Glutamatergic neuron (in vitro differentiated cells): ENCODE results near the gene MAP6D1. TPM values are rescaled to one million over a fixed set of nuclear protein-coding genes. Genes with fewer than 3 reads are reported as not detected.

Experiments used
- DNase-seq: peaks from one replicate; pipeline ENCODE4 v3.0.0; 2022
- H3K27ac Mint-ChIP-seq: one replicate; pipeline ENCODE4 v1.8.0; 2020; ENCODE audit warnings: mild to moderate bottlenecking, mixed read lengths, inconsistent platforms; ENCODE audit not compliant: unreplicated experiment
- H3K27me3 Mint-ChIP-seq: one replicate; pipeline ENCODE4 v1.8.0; 2020; ENCODE audit warnings: mild to moderate bottlenecking, moderate library complexity, mixed read lengths, inconsistent platforms; ENCODE audit not compliant: unreplicated experiment
- H3K36me3 Mint-ChIP-seq: one replicate; pipeline ENCODE4 v1.8.0; 2020; ENCODE audit warnings: mild to moderate bottlenecking, mixed read lengths, inconsistent platforms; ENCODE audit not compliant: unreplicated experiment
- H3K4me1 Mint-ChIP-seq: one replicate; pipeline ENCODE4 v1.8.0; 2020; ENCODE audit warnings: mild to moderate bottlenecking, low read depth, mixed read lengths, inconsistent platforms; ENCODE audit not compliant: unreplicated experiment
- H3K4me3 Mint-ChIP-seq: one replicate; pipeline ENCODE4 v1.8.0; 2020; ENCODE audit warnings: mild to moderate bottlenecking, mixed read lengths, inconsistent platforms; ENCODE audit not compliant: unreplicated experiment
- H3K9me3 Mint-ChIP-seq: one replicate; pipeline ENCODE4 v1.8.0; 2020; ENCODE audit warnings: mild to moderate bottlenecking, moderate library complexity, mixed read lengths, inconsistent platforms; ENCODE audit not compliant: unreplicated experiment
- CTCF ChIP-seq: fragments of 200-600 bp; sonication (generic); IDR thresholded peaks from one replicate; pipeline ENCODE4 v1.5.0; 2021; ENCODE audit not compliant: partially characterized antibody, unreplicated experiment
- total RNA-seq: library from RNA; stranded (reverse); fragmentation: NEBNext Ultra II Directional; extraction: Animal tissue kit (Norgen Biotek cat#: 25700); gene quantifications from one replicate; pipeline ENCODE4 v1.2.1, GENCODE V29; 2021; ENCODE audit not compliant: unreplicated experiment

The MAP6D1 gene
- total RNA-seq, 1 donor from 2014 or later = 10.2 TPM

GRCh38 chr3:183810643-183811594 is 14.5 kb downstream of the MAP6D1 start:
- H3K9me3 Mint-ChIP-seq = peaks cover 18% of the 10 kb centered on the region
- peak overlapping the region; percentile 94 for H3K27ac Mint-ChIP-seq
- peaks cover 10% of the 10 kb centered on the region for H3K27me3 Mint-ChIP-seq
- no peak for TF ChIP-seq CTCF
- no peak overlapping the region for H3K4me3 Mint-ChIP-seq
- H3K4me1 Mint-ChIP-seq = peaks cover 42% of the 10 kb centered on the region
- no peak for DNase-seq
- H3K36me3 Mint-ChIP-seq = peaks cover 16% of the 10 kb centered on the region

DNA sequence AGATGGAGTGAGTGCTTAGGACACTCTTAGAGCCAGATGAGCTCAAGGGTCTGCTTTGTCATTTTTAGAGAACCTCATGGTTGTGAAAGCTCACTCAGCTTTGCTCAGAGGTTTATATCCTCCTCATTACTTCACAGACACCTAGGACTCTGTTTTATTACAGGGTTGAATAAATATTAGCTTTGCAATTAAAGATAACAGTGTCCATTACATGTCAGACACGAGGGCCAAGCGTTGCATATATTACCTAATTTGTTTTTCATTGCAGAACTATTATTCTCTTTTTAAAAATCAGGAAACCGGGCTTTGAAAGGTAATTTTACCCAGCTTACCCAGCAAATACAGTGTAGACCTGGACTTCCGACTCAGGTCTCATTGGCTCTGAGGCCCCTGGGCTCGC is 16.1 kb downstream of the MAP6D1 start:
- TF ChIP-seq CTCF = no peak
- Mint-ChIP-seq H3K4me3 (no peak overlapping the region), H3K27me3 (peaks cover 11% of the 10 kb centered on the region), H3K9me3 (peaks cover 18% of the 10 kb centered on the region), H3K4me1 (peaks cover 36% of the 10 kb centered on the region), H3K27ac (peak overlapping the region; percentile 40), H3K36me3 (peaks cover 16% of the 10 kb centered on the region)
- DNase-seq = no peak

DNA sequence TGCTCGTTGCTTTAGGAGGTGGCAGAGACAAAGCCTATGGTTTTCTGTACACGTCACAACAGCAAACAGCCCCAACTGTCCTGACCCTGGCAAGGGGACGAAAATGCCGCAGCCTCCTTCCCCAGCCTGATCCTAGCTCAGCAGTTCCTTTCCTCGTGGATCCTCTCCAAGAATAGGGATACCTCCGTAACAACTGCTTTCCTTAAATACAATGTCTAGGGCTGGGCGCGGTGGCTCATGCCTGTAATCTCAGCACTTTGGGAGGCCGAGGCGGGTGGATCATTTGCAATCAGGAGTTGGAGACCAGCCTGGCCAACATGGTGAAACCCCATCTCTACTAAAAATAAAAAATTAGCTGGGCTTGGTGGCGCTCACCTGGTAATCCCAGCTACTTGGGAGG is 17.0 kb downstream of the MAP6D1 start:
- DNase-seq = no peak
- Mint-ChIP-seq H3K36me3 (peaks cover 16% of the 10 kb centered on the region), H3K4me3 (no peak overlapping the region), H3K9me3 (peaks cover 17% of the 10 kb centered on the region), H3K27me3 (peaks cover 15% of the 10 kb centered on the region), H3K4me1 (peaks cover 36% of the 10 kb centered on the region), H3K27ac (peak overlapping the region; percentile 38)
- no peak for TF ChIP-seq CTCF

- Mint-ChIP-seq H3K4me1 (peaks cover 32% of the 10 kb centered on the region), H3K27ac (peak overlapping the region; percentile 38), H3K36me3 (peaks cover 15% of the 10 kb centered on the region)
Observed at GRCh38 chr3:183807881-183808280, 17.5 kb downstream of the MAP6D1 start.

More at GRCh38 chr3:183807881-183808280, 17.5 kb downstream of the MAP6D1 start:
- peaks cover 13% of the 10 kb centered on the region for H3K9me3 Mint-ChIP-seq
- H3K4me3 Mint-ChIP-seq = no peak overlapping the region
- H3K27me3 Mint-ChIP-seq = peaks cover 13% of the 10 kb centered on the region
- TF ChIP-seq CTCF = no peak
- DNase-seq = no peak
